ENCODE results near the gene IFNL3.
"Not testable (repeated sequence)": the region's sequence is repeated elsewhere in the genome, so short reads cannot be mapped to it uniquely, and the experiment has no call there.

DNA sequence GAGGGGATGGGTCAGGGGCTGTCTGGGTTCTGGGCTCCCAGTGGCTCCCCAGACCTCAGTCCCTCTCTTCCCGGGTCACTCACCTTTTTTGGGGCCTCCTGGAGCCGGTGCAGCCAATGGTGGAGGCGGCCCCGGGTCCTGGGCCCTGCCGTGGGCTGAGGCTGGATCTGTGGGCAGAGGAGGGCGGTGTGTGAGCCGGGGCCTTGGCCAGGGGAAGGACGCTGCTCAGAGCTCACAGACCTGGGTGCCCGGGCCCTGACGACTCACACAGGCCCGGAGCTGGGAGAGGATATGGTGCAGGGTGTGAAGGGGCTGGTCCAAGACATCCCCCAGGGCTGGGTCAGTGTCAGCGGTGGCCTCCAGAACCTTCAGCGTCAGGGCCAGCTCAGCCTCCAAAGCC, 1.1 kb downstream of the IFNL3 start:
- TF ChIP-seq, protein P1, sequence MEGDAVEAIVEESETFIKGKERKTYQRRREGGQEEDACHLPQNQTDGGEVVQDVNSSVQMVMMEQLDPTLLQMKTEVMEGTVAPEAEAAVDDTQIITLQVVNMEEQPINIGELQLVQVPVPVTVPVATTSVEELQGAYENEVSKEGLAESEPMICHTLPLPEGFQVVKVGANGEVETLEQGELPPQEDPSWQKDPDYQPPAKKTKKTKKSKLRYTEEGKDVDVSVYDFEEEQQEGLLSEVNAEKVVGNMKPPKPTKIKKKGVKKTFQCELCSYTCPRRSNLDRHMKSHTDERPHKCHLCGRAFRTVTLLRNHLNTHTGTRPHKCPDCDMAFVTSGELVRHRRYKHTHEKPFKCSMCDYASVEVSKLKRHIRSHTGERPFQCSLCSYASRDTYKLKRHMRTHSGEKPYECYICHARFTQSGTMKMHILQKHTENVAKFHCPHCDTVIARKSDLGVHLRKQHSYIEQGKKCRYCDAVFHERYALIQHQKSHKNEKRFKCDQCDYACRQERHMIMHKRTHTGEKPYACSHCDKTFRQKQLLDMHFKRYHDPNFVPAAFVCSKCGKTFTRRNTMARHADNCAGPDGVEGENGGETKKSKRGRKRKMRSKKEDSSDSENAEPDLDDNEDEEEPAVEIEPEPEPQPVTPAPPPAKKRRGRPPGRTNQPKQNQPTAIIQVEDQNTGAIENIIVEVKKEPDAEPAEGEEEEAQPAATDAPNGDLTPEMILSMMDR (IDR thresholded peaks at IDR 0.05) = not testable (repeated sequence)
- not testable (repeated sequence) for TF ChIP-seq POLR2A, EP300 (IDR thresholded peaks at IDR 0.05)
